Ovary (tissue), 9 donors: ENCODE measurements around the gene PLCB2. TPM values are rescaled to one million over a fixed set of nuclear protein-coding genes. Genes with fewer than 3 reads are reported as not detected.
A peak's percentile ranks its signal among the peaks of the same experiment; 100 is the strongest.

Experiments
- DNase-seq, 5 donors: peaks; one replicate each; pipeline ENCODE4 v3.0.0-alpha.2; 2019 to 2020
- H3K27ac ChIP-seq, 2 donors: fragments of 200-600 bp; one replicate each; pipeline versions ENCODE4 v1.5.1 to v1.8.0; 2019 to 2022
- H3K27me3 ChIP-seq: fragments of 200-600 bp; one replicate; pipeline ENCODE4 v1.8.0; 2022
- H3K36me3 ChIP-seq: fragments of 200-600 bp; sonication (generic); one replicate; pipeline ENCODE4 v1.5.1; 2019
- H3K4me1 ChIP-seq: one replicate; pipeline ENCODE4 v1.8.1; 2013; ENCODE audit warnings: mild to moderate bottlenecking, moderate library complexity; ENCODE audit not compliant: insufficient read depth
- H3K4me3 ChIP-seq: fragments of 200-600 bp; sonication (generic); one replicate; pipeline ENCODE4 v1.5.1; 2017
- H3K9me3 ChIP-seq, 2 donors: fragments of 200-600 bp in 1 of 2; sonication (generic) in 1 of 2; one replicate each; pipeline versions ENCODE4 v1.5.1 to v1.8.1; 2013 to 2019; ENCODE audit warnings: mild to moderate bottlenecking in 1 of 2, moderate library complexity in 1 of 2
- EP300 ChIP-seq: sonication (generic); formaldehyde crosslinking; IDR thresholded peaks from one replicate; pipeline ENCODE4 v1.6.1; 2017; ENCODE audit warnings: antibody characterized with exemption
- POLR2A ChIP-seq: fragments of 450-650 bp; IDR thresholded peaks from one replicate; pipeline ENCODE4 v1.6.1; 2017; ENCODE audit warnings: antibody characterized with exemption, mild to moderate bottlenecking, moderate library complexity
- WGBS, 3 donors: extraction: QIAGEN DNeasy Blood & Tissue Kit in 1 of 3; methylation state at CpG; one replicate each; pipeline versions ENCODE4 v1.1.5 to v1.1.7; 2013 to 2017; 5-methylcytosine and 5-hydroxymethylcytosine counted together
- intact Hi-C, 4 donors: fragments of 100-400 bp; cut with DNase I; formaldehyde crosslinking; loops; one replicate each; pipeline versions ENCODE4 v1.11.0 to v1.15.1; 2022 to 2023
- polyA plus RNA-seq, 2 donors: library from polyadenylated mRNA; stranded (reverse); fragments of 200-250 nt in 1 of 2; fragments of 350-450 nt in 1 of 2; fragmentation: Illumina TruSeq in 1 of 2; extraction: RNeasy Lipid Tissue Mini Kit (QIAGEN cat#74804) in 1 of 2; gene quantifications; one replicate each; pipeline ENCODE4 v1.2.3, GENCODE V29; 2013 to 2014
- total RNA-seq, 7 donors: library from RNA; depleted of rRNA in 2 of 7; stranded (reverse); fragments of >200 nt in 2 of 7; fragmentation: NEBNext Ultra II Directional in 3 of 7; extraction: Animal tissue kit (Norgen Biotek cat#: 25700) in 3 of 7; gene quantifications; one replicate each; pipeline versions ENCODE4 v1.1.0 to v1.2.4, GENCODE V29; 2016 to 2023
- TF ChIP-seq, protein P1 (sequence below), 3 donors: fragments of 450-650 bp in 2 of 3; fragments of 200-600 bp in 1 of 3; IDR thresholded peaks; one replicate each; pipeline versions ENCODE4 v1.5.1 to v1.8.0; 2016 to 2022; ENCODE audit warnings: antibody characterized with exemption in 3 of 3, mild to moderate bottlenecking in 1 of 3
- donor health status: DM: no; HTN: no; CAD: no; lungs with moderate emphysema.
- donor health status: DM: no; HTN: no; CAD: no.
- donor health status: Bipolar disorder and iron deficiency.
- donor health status: DM: yes; HTN: yes; CAD: no.
- donor health status: DM: no; HTN: no; CAD: no.
- donor health status: DM: yes; HTN: yes; CAD: no.

Gene PLCB2
- total and polyA plus RNA-seq, 9 donors: 1.9 to 13.9 (median 6.0) TPM

DNA sequence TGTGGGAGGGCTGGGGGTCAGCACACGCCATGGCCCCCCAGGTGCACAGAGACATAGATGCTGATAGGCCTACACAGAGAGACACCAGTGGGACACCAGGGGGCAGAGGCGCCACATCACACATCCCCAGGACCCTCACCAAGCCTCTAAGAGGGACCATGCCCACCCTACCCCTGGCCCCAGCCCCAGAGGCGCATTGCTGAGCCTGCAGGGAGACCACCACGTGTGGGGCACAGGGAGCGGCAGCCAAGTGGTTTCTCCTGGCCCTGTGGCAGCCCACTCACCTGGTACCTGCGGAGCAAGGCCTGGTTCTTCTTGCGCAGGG lies 31.8 kb upstream of the PLCB2 start:
- 85 to 88% (median 88%) methylated on average over 7 of the region's 7 CpGs for whole genome bisulfite sequencing, 3 donors
- intact Hi-C loops: no loop called here
- H3K36me3 ChIP-seq: no peaks in the 10 kb centered on the region
- H3K4me1 ChIP-seq: peaks cover 27% of the 10 kb centered on the region
- H3K27ac ChIP-seq: peak overlapping the region; percentile 57 to 84
- DNase-seq: peak in 2 of 5 donors; percentile 31 to 49
- H3K27me3 ChIP-seq: no peaks in the 10 kb centered on the region
- peak overlapping the region; percentile 26 for H3K4me3 ChIP-seq
- TF ChIP-seq EP300: no peak
- TF ChIP-seq, protein P1, sequence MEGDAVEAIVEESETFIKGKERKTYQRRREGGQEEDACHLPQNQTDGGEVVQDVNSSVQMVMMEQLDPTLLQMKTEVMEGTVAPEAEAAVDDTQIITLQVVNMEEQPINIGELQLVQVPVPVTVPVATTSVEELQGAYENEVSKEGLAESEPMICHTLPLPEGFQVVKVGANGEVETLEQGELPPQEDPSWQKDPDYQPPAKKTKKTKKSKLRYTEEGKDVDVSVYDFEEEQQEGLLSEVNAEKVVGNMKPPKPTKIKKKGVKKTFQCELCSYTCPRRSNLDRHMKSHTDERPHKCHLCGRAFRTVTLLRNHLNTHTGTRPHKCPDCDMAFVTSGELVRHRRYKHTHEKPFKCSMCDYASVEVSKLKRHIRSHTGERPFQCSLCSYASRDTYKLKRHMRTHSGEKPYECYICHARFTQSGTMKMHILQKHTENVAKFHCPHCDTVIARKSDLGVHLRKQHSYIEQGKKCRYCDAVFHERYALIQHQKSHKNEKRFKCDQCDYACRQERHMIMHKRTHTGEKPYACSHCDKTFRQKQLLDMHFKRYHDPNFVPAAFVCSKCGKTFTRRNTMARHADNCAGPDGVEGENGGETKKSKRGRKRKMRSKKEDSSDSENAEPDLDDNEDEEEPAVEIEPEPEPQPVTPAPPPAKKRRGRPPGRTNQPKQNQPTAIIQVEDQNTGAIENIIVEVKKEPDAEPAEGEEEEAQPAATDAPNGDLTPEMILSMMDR (IDR thresholded peaks at IDR 0.05): no peak
- TF ChIP-seq POLR2A: no peak
- no peaks in the 10 kb centered on the region for H3K9me3 ChIP-seq

DNA sequence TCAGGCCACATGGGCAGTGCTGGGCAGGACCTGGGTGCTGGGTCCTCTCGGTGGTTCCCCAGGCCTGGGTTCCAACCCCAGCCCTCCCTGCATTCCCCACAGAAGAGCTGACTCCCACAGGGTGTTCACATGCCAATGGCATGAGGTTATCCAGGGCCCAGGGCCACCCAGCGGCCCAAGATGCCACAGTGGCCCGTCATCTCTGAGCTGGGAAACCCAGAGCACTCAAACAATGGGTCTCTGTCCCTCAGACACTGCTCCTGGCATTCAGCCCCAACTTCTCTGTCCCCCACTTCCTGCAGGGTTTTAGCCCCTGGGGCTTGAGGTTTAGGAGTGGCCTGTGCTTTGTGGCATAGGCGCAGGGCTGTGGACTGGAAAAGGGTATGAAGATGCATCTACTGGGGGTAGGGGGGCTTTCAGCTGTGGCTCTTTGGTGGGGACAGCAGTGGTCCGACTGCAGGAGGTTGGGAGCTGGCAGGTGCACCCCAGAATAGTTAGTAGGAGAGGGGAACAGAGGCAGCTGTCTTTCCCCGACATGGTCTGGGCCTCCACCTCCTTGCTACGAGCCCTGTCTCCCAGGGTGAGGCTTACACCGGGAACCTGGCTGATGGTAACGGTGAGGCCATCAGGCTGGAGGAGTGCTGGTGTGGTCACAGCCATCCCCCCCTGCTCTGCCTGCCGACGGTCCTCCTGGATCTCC lies 31.3 kb upstream of the PLCB2 start:
- H3K4me1 ChIP-seq: peaks cover 26% of the 10 kb centered on the region
- no peaks in the 10 kb centered on the region for H3K36me3 ChIP-seq
- intact Hi-C loops: no loop called here
- peak overlapping the region; percentile 26 for H3K4me3 ChIP-seq
- TF ChIP-seq, protein P1 (IDR thresholded peaks at IDR 0.05): no peak
- TF ChIP-seq EP300 (no peak), POLR2A (no peak)
- no peaks in the 10 kb centered on the region for H3K27me3 ChIP-seq
- no peak for DNase-seq
- 84 to 88% (median 87%) methylated on average over 11 of the region's 11 CpGs for WGBS, 3 donors
- H3K9me3 ChIP-seq: no peaks in the 10 kb centered on the region
- peak overlapping the region; percentile 57 to 84 for H3K27ac ChIP-seq

DNA sequence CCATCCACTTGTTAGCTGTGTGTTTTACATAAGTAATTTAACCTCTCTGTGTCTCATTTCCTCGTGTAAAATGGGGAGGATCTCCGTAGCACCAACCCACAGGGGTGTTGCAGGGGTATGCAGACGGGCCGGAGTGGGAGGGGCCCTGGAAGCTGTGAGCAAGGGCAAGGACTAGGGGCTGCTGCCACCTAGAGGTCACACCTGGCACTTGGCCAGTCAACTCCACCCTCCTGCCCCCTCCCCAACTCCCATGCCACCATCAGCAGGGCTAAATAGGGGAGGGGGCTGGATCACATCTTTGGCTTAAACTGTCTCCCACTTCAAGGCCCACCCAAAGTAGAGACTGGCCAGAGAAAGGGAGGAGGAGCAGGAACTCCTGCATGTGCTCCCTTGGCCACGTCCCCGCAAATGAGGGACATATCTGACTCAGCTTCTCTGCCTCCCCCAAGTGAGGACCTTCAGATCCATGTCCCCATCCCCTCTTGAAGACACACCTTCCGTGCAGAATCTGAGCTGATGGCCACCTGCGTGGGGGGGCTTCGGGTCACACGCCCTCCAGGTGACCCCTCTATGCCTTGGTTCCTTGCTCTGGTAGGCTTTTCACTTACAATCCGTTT lies 30.4 kb upstream of the PLCB2 start:
- DNase-seq: peak; percentile 45 to 74 (median 56)
- peak overlapping the region in 1 of 2 donors; percentile 33 for H3K27ac ChIP-seq
- H3K36me3 ChIP-seq: no peaks in the 10 kb centered on the region
- no peaks in the 10 kb centered on the region for H3K27me3 ChIP-seq
- WGBS, 3 donors: 45 to 58% (median 46%) methylated on average over 11 of the region's 11 CpGs
- no peak overlapping the region for H3K4me3 ChIP-seq
- no peak for TF ChIP-seq EP300
- TF ChIP-seq, protein P1 (IDR thresholded peaks at IDR 0.05): peak in 1 of 3 donors; percentile 51
- intact Hi-C loops: no loop called here
- no peaks in the 10 kb centered on the region for H3K9me3 ChIP-seq
- H3K4me1 ChIP-seq: peaks cover 26% of the 10 kb centered on the region

DNA sequence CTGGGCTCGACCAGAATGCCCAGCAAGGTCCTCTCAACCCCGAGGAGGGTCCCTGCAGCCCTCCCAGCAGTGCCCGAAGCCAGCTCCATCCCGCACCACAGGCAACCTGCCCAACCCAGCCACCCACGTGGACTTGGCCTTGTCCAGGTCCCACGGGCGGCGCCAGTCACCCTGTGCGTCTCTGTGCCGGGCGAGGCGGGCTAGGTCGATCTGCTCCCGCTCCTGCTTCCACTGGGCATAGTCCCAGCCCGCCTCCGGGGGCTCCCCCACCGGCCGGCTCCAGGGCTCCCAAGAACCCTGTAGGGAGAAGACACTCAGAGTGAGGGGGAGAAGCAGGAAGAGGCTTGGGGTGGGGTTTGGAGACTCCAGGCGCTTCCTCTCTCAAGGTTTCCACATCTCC lies 29.9 kb upstream of the PLCB2 start:
- Histone ChIP-seq H3K36me3 (no peaks in the 10 kb centered on the region), H3K27ac (peak overlapping the region in 1 of 2 donors; percentile 33), H3K4me3 (no peak overlapping the region), H3K27me3 (no peaks in the 10 kb centered on the region), H3K4me1 (peaks cover 26% of the 10 kb centered on the region), H3K9me3 (no peaks in the 10 kb centered on the region)
- DNase-seq: peak in 4 of 5 donors; percentile 45 to 70 (median 62)
- intact Hi-C loops: no loop called here
- 31 to 53% (median 44%) methylated on average over 19 of the region's 19 CpGs for WGBS, 3 donors
- TF ChIP-seq POLR2A: no peak
- no peak for TF ChIP-seq EP300
- TF ChIP-seq, protein P1 (IDR thresholded peaks at IDR 0.05): no peak
